H9 (cell line): ENCODE data around the gene CETP. TPM values are rescaled to one million over a fixed set of nuclear protein-coding genes. Genes with fewer than 3 reads are reported as not detected.

ENCODE experiments used
- DNase-seq: peaks from one replicate; pipeline ENCODE4 v3.0.0-alpha.2; 2017
- H2AFZ ChIP-seq: one replicate; pipeline ENCODE4 v1.6.1; 2013; ENCODE audit warnings: mild to moderate bottlenecking, low read length, control low read depth, moderate library complexity
- H2AK5ac ChIP-seq: 2 replicates; pipeline ENCODE4 v1.6.1; 2013; ENCODE audit warnings: low read length, control low read depth, mixed read lengths; ENCODE audit not compliant: insufficient read length
- H2BK120ac ChIP-seq: one replicate; pipeline ENCODE4 v1.6.1; 2013; ENCODE audit warnings: low read depth, mild to moderate bottlenecking, low read length, control low read depth, inconsistent platforms; ENCODE audit not compliant: poor library complexity, severe bottlenecking
- H2BK12ac ChIP-seq: 2 replicates; pipeline ENCODE4 v1.6.1; 2013; ENCODE audit warnings: low read length, control low read depth, mixed read lengths, low read depth; ENCODE audit not compliant: insufficient read length
- H2BK15ac ChIP-seq: 2 replicates; pipeline ENCODE4 v1.6.1; 2013; ENCODE audit warnings: low read depth, low read length, control low read depth
- H2BK20ac ChIP-seq: one replicate; pipeline ENCODE4 v1.6.1; 2013; ENCODE audit warnings: low read depth, mild to moderate bottlenecking, low read length, control low read depth, inconsistent platforms; ENCODE audit not compliant: poor library complexity, severe bottlenecking
- H2BK5ac ChIP-seq: 2 replicates; pipeline ENCODE4 v1.6.1; 2013; ENCODE audit warnings: low read length, control low read depth, mixed read lengths; ENCODE audit not compliant: insufficient read length
- H3K14ac ChIP-seq: 2 replicates; pipeline ENCODE4 v1.6.1; 2013; ENCODE audit warnings: low read length, control low read depth; ENCODE audit not compliant: insufficient read depth
- H3K18ac ChIP-seq: 2 replicates; pipeline ENCODE4 v1.6.1; 2013; ENCODE audit warnings: low read depth, mild to moderate bottlenecking, mixed read lengths, low read length, control low read depth; ENCODE audit not compliant: insufficient read length
- H3K23ac ChIP-seq: 2 replicates; pipeline ENCODE4 v1.6.1; 2013; ENCODE audit warnings: low read length, control low read depth, mixed read lengths, low read depth; ENCODE audit not compliant: insufficient read length
- H3K23me2 ChIP-seq: 2 replicates; pipeline ENCODE4 v1.6.1; 2013; ENCODE audit warnings: low read depth, mild to moderate bottlenecking, mixed read lengths, low read length, control low read depth; ENCODE audit not compliant: insufficient read length, poor library complexity, severe bottlenecking
- H3K27ac ChIP-seq: 2 replicates; pipeline ENCODE4 v1.5.1; 2013; ENCODE audit warnings: low read length, control low read depth, mixed read lengths, low read depth; ENCODE audit not compliant: insufficient read length
- H3K27me3 ChIP-seq: 2 replicates; pipeline ENCODE4 v1.6.1; 2013; ENCODE audit warnings: low read length, control low read depth, inconsistent platforms; ENCODE audit not compliant: insufficient read depth
- H3K4ac ChIP-seq: 2 replicates; pipeline ENCODE4 v1.6.1; 2013; ENCODE audit warnings: low read depth, mild to moderate bottlenecking, control low read depth, inconsistent platforms, low read length, moderate library complexity
- H3K4me1 ChIP-seq: 2 replicates; pipeline ENCODE4 v1.6.1; 2013; ENCODE audit warnings: low read length, control low read depth, inconsistent platforms; ENCODE audit not compliant: insufficient read depth
- H3K4me2 ChIP-seq: 2 replicates; pipeline ENCODE4 v1.6.1; 2013; ENCODE audit warnings: low read length, control low read depth, mixed read lengths; ENCODE audit not compliant: insufficient read length, insufficient read depth
- H3K56ac ChIP-seq: 2 replicates; pipeline ENCODE4 v1.6.1; 2013; ENCODE audit warnings: low read depth, mild to moderate bottlenecking, mixed read lengths, low read length, control low read depth; ENCODE audit not compliant: insufficient read length
- H3K79me1 ChIP-seq: 2 replicates; pipeline ENCODE4 v1.6.1; 2013; ENCODE audit warnings: low read depth, mild to moderate bottlenecking, moderate library complexity, low read length, control low read depth, inconsistent platforms; ENCODE audit not compliant: insufficient read depth, poor library complexity, severe bottlenecking
- H3K79me2 ChIP-seq: 2 replicates; pipeline ENCODE4 v1.6.1; 2013; ENCODE audit warnings: low read length, control low read depth, inconsistent platforms; ENCODE audit not compliant: insufficient read depth
- H3K9ac ChIP-seq: 2 replicates; pipeline ENCODE4 v1.6.1; 2013; ENCODE audit warnings: low read length, control low read depth, mixed read lengths; ENCODE audit not compliant: insufficient read length; ENCODE audit errors: extremely low read depth
- H3K9me3 ChIP-seq: one replicate; pipeline ENCODE4 v1.6.1; 2013; ENCODE audit warnings: low read depth, low read length, inconsistent platforms; ENCODE audit not compliant: control insufficient read depth
- H3T11ph ChIP-seq: one replicate; pipeline ENCODE4 v1.6.1; 2013; ENCODE audit warnings: mild to moderate bottlenecking, low read length, control low read depth, inconsistent platforms
- H4K20me1 ChIP-seq: one replicate; pipeline ENCODE4 v1.6.1; 2013; ENCODE audit not compliant: control insufficient read depth, insufficient read length, insufficient read depth
- H4K5ac ChIP-seq: 2 replicates; pipeline ENCODE4 v1.6.1; 2013; ENCODE audit warnings: low read depth, mild to moderate bottlenecking, mixed read lengths, low read length, control low read depth; ENCODE audit not compliant: insufficient read length
- H4K8ac ChIP-seq: replicated peaks from 2 replicates; pipeline ENCODE4 v1.6.1; 2013; ENCODE audit warnings: low read length, control low read depth, mixed read lengths, low read depth; ENCODE audit not compliant: insufficient read length
- H4K91ac ChIP-seq: 2 replicates; pipeline ENCODE4 v1.6.1; 2013; ENCODE audit warnings: low read depth, mild to moderate bottlenecking, moderate library complexity, mixed read lengths, low read length, control low read depth; ENCODE audit not compliant: insufficient read length
- H3K27ac Mint-ChIP-seq, 3 experiments: 2 replicates in 2 of 3; 3 replicates in 1 of 3; pipeline ENCODE4 v1.8.0; 2020 to 2021; ENCODE audit warnings: mixed read lengths in 3 of 3, mild to moderate bottlenecking in 1 of 3, moderate library complexity in 1 of 3
- H3K27me3 Mint-ChIP-seq: 2 replicates; pipeline ENCODE4 v1.8.0; 2021; ENCODE audit warnings: low read depth, mild to moderate bottlenecking, moderate library complexity, mixed read lengths
- H3K36me3 Mint-ChIP-seq, 3 experiments: 2 replicates in 2 of 3; 3 replicates in 1 of 3; pipeline ENCODE4 v1.8.0; 2020 to 2021; ENCODE audit warnings: low read depth in 3 of 3, mixed read lengths in 3 of 3; ENCODE audit not compliant: insufficient read depth in 1 of 3
- H3K4me1 Mint-ChIP-seq, 2 experiments: 2 replicates each; pipeline ENCODE4 v1.8.0; 2020; ENCODE audit warnings: mixed read lengths in 2 of 2
- H3K4me3 Mint-ChIP-seq, 2 experiments: 2 replicates in 1 of 2; 3 replicates in 1 of 2; pipeline ENCODE4 v1.8.0; 2020 to 2021; ENCODE audit warnings: mild to moderate bottlenecking in 2 of 2, mixed read lengths in 2 of 2, moderate library complexity in 1 of 2
- H3K9me3 Mint-ChIP-seq, 2 experiments: 2 replicates in 1 of 2; 3 replicates in 1 of 2; pipeline ENCODE4 v1.8.0; 2020; ENCODE audit warnings: mild to moderate bottlenecking in 2 of 2, mixed read lengths in 2 of 2, moderate library complexity in 1 of 2
- CTCF ChIP-seq: fragments of 200-600 bp; sonication (generic); conservative IDR thresholded peaks from 3 replicates; pipeline ENCODE4 v1.8.0; 2021; ENCODE audit warnings: antibody characterized with exemption, mild to moderate bottlenecking
- WGBS: extraction: QIAGEN DNeasy Blood & Tissue Kit; methylation state at CpG from one replicate; pipeline ENCODE4 v1.1.7; 2013; ENCODE audit warnings: missing lambda C conversion rate, low lambda C conversion rate, mixed read lengths; ENCODE audit not compliant: insufficient read length; ENCODE audit errors: extremely low coverage; 5-methylcytosine and 5-hydroxymethylcytosine counted together
- total RNA-seq: library from RNA; stranded (reverse); gene quantifications from 2 replicates; pipeline ENCODE4 v1.2.1, GENCODE V29; 2021

CETP gene
- total RNA-seq, 1 experiment from 2014 or later: not detected

GRCh38 chr16:57021757-57022156 is 60.0 kb downstream of the CETP start:
- no peak overlapping the region for H4K5ac ChIP-seq
- H2BK12ac ChIP-seq: no peak overlapping the region
- no peak overlapping the region for H3K23ac ChIP-seq
- no peak overlapping the region for H4K8ac ChIP-seq
- no peak overlapping the region for H2BK120ac ChIP-seq
- no peaks in the 10 kb centered on the region for H3K27me3 ChIP-seq
- no peaks in the 10 kb centered on the region; the same call in none of the 2 replicates for H3K27me3 Mint-ChIP-seq
- H3K4me3 Mint-ChIP-seq: no peak overlapping the region
- no peak for TF ChIP-seq CTCF
- WGBS: no CpG with 5 or more reads among the region's 6 CpGs
- no peak overlapping the region for H2AK5ac ChIP-seq
- no peaks in the 10 kb centered on the region for H3K4me1 ChIP-seq
- H2BK5ac ChIP-seq: no peak overlapping the region
- DNase-seq: no peak
- H3K9me3 Mint-ChIP-seq: no peaks in the 10 kb centered on the region
- H2AFZ ChIP-seq: no peak overlapping the region
- H3K79me1 ChIP-seq: no peaks in the 10 kb centered on the region
- H3K14ac ChIP-seq: no peak overlapping the region
- H3K9ac ChIP-seq: no peak overlapping the region
- no peak overlapping the region for H3K56ac ChIP-seq
- H4K20me1 ChIP-seq: no peaks in the 10 kb centered on the region
- H3K27ac ChIP-seq: no peak overlapping the region
- H3K4me1 Mint-ChIP-seq: peaks cover 2 to 4% of the 10 kb centered on the region in 2 experiments; a peak in 2 of 4 replicates
- H3K4me2 ChIP-seq: no peak overlapping the region
- no peaks in the 10 kb centered on the region for H3K23me2 ChIP-seq
- no peaks in the 10 kb centered on the region for H3K9me3 ChIP-seq
- H3K18ac ChIP-seq: no peak overlapping the region
- H2BK20ac ChIP-seq: no peak overlapping the region
- no peaks in the 10 kb centered on the region for H3K79me2 ChIP-seq
- H2BK15ac ChIP-seq: no peak overlapping the region
- H3K4ac ChIP-seq: no peak overlapping the region
- H3T11ph ChIP-seq: no peak overlapping the region
- no peak overlapping the region for H4K91ac ChIP-seq
- no peaks in the 10 kb centered on the region; a peak in 1 of 7 replicates for H3K36me3 Mint-ChIP-seq
- H3K27ac Mint-ChIP-seq: no peak overlapping the region
